K562 (cell line): ENCODE results near the gene MYO1D.

Source experiments
- CTCF ChIP-seq, 3 experiments: IDR thresholded peaks in 2 of 3; conservative IDR thresholded peaks in 1 of 3; 2 replicates each; pipeline ENCODE4 v1.5.1; 2011 to 2012; ENCODE audit warnings: low read length in 3 of 3, mild to moderate bottlenecking in 3 of 3, control low read depth in 2 of 3, improper control_type of control experiment in 1 of 3, inconsistent platforms in 1 of 3, low read depth in 1 of 3, mixed read lengths in 1 of 3, moderate library complexity in 1 of 3; ENCODE audit not compliant: insufficient read depth in 2 of 3
- EHMT2 ChIP-seq: fragments of 450-650 bp; IDR thresholded peaks from 2 replicates; pipeline ENCODE4 v1.6.1; 2018; ENCODE audit warnings: antibody characterized with exemption
- FOSL1 ChIP-seq: fragments of 200-800 bp; sonication (Bioruptor generic); conservative IDR thresholded peaks from 2 replicates; pipeline ENCODE4 v1.6.1; 2016; ENCODE audit warnings: missing genetic modification characterization, missing compliant biosample characterization
- HNRNPH1 ChIP-seq: fragments of 200-400 bp; formaldehyde crosslinking; optimal IDR thresholded peaks from 2 replicates; pipeline ENCODE3; 2017; ENCODE audit warnings: low read depth, mild to moderate bottlenecking, low read length, moderate library complexity
- KAT8 ChIP-seq: fragments of 450-650 bp; IDR thresholded peaks from 2 replicates; pipeline ENCODE4 v1.6.1; 2016; ENCODE audit warnings: low read depth, mild to moderate bottlenecking
- KLF16 ChIP-seq: IDR thresholded peaks from 2 replicates; pipeline ENCODE4 v1.6.1; 2016; ENCODE audit warnings: antibody characterized with exemption
- PRDM10 ChIP-seq: fragments of 450-650 bp; IDR thresholded peaks from 2 replicates; pipeline ENCODE4 v1.6.1; 2018; ENCODE audit not compliant: partially characterized antibody
- SAFB2 ChIP-seq: fragments of 200-400 bp; formaldehyde crosslinking; IDR thresholded peaks from 2 replicates; pipeline ENCODE4 v1.6.1; 2018; ENCODE audit warnings: borderline replicate concordance, low read length, low read depth, moderate library complexity; ENCODE audit not compliant: severe bottlenecking
- SP1 ChIP-seq: sonication (generic); formaldehyde crosslinking; IDR thresholded peaks from 2 replicates; pipeline ENCODE4 v1.8.1; 2022; ENCODE audit warnings: mild to moderate bottlenecking, missing genetic modification reagents
- ZNF274 ChIP-seq: IDR thresholded peaks from 2 replicates; pipeline ENCODE4 v1.6.1; 2011; ENCODE audit warnings: low read depth, mild to moderate bottlenecking, low read length, moderate library complexity, borderline replicate concordance
- ZNF282 ChIP-seq: sonication (generic); formaldehyde crosslinking; IDR thresholded peaks from 2 replicates; pipeline ENCODE4 v1.8.1; 2023; ENCODE audit warnings: missing genetic modification reagents

GRCh38 chr17:32520104-32520701 lies 356.7 kb downstream of the MYO1D start:
- TF ChIP-seq KLF16 (no peak), CTCF (IDR thresholded peaks at IDR 0.05 in 2 of 3, conservative IDR thresholded peaks at IDR 0.05 in 1 of 3; ENCODE audit: insufficient read depth in 2 of 3, low read depth in 1 of 3, low read length in 3 of 3) (no peak), EHMT2 (no peak), FOSL1 (tag) (no peak), HNRNPH1 (no peak), SP1 (CRISPR knock-in tag) (no peak), PRDM10 (no peak), KAT8 (no peak), SAFB2 (no peak), ZNF274 (no peak), ZNF282 (CRISPR knock-in tag) (no peak)
